HepG2 (cell line): ENCODE measurements around the gene MRPL14. TPM values are rescaled to one million over a fixed set of nuclear protein-coding genes. Genes with fewer than 3 reads are reported as not detected.

ENCODE experiments used
- ARID5B ChIP-seq: IDR thresholded peaks from 2 replicates; pipeline ENCODE4 v1.4.0; 2020; ENCODE audit warnings: mild to moderate bottlenecking, missing genetic modification reagents
- BCL6 ChIP-seq: IDR thresholded peaks from 2 replicates; pipeline ENCODE4 v1.6.1; 2016; ENCODE audit warnings: missing genetic modification reagents, missing compliant biosample characterization
- ELF1 ChIP-seq: sonication (generic); formaldehyde crosslinking; IDR thresholded peaks from 2 replicates; pipeline ENCODE4 v1.4.0; 2020; ENCODE audit warnings: missing genetic modification reagents
- EP300 ChIP-seq, 3 experiments: sonication (generic) in 1 of 3; formaldehyde crosslinking in 1 of 3; IDR thresholded peaks; 2 replicates each; pipeline versions ENCODE4 v1.5.1 to v1.6.1; 2011 to 2020; ENCODE audit warnings: low read depth in 2 of 3, low read length in 2 of 3, borderline replicate concordance in 1 of 3, improper control_type of control experiment in 1 of 3, mild to moderate bottlenecking in 1 of 3, missing genetic modification reagents in 1 of 3, moderate library complexity in 1 of 3
- GFI1 ChIP-seq: sonication (generic); formaldehyde crosslinking; IDR thresholded peaks from 2 replicates; pipeline ENCODE4 v1.5.0; 2020; ENCODE audit warnings: missing genetic modification reagents, mild to moderate bottlenecking, borderline replicate concordance
- HDAC2 ChIP-seq: sonication (generic); formaldehyde crosslinking; IDR thresholded peaks from 2 replicates; pipeline ENCODE4 v1.4.0; 2020; ENCODE audit warnings: missing genetic modification reagents
- ISL2 ChIP-seq: sonication (generic); formaldehyde crosslinking; IDR thresholded peaks from 2 replicates; pipeline ENCODE4 v1.5.0; 2020; ENCODE audit warnings: missing genetic modification reagents
- MATR3 ChIP-seq: sonication (generic); formaldehyde crosslinking; IDR thresholded peaks from 2 replicates; pipeline ENCODE4 v1.4.0; 2020; ENCODE audit warnings: missing genetic modification reagents
- MED1 ChIP-seq: sonication (generic); formaldehyde crosslinking; IDR thresholded peaks from 2 replicates; pipeline ENCODE4 v1.4.0; 2020; ENCODE audit warnings: missing genetic modification reagents
- PAX8 ChIP-seq: sonication (generic); formaldehyde crosslinking; IDR thresholded peaks from 2 replicates; pipeline ENCODE4 v1.8.0; 2022; ENCODE audit warnings: mild to moderate bottlenecking, missing genetic modification reagents, borderline replicate concordance
- PRMT3 ChIP-seq: sonication (generic); formaldehyde crosslinking; IDR thresholded peaks from 2 replicates; pipeline ENCODE4 v1.8.1; 2022; ENCODE audit warnings: low read depth, mild to moderate bottlenecking, moderate library complexity, missing genetic modification reagents, borderline replicate concordance
- THRA ChIP-seq: sonication (generic); formaldehyde crosslinking; IDR thresholded peaks from 2 replicates; pipeline ENCODE4 v1.4.0; 2020; ENCODE audit warnings: missing genetic modification reagents, borderline replicate concordance
- U2AF1 ChIP-seq: fragments of 200-400 bp; formaldehyde crosslinking; optimal IDR thresholded peaks from 2 replicates; pipeline ENCODE3; 2017; ENCODE audit warnings: mild to moderate bottlenecking, low read depth, low read length
- ZKSCAN5 ChIP-seq: sonication (generic); formaldehyde crosslinking; IDR thresholded peaks from 2 replicates; pipeline ENCODE4 v1.5.1; 2020; ENCODE audit warnings: mild to moderate bottlenecking, missing genetic modification reagents
- ZNF382 ChIP-seq: sonication (generic); formaldehyde crosslinking; IDR thresholded peaks from 2 replicates; pipeline ENCODE4 v1.5.0; 2020; ENCODE audit warnings: missing genetic modification reagents, mild to moderate bottlenecking, borderline replicate concordance
- ZNF484 ChIP-seq: sonication (generic); formaldehyde crosslinking; IDR thresholded peaks from 2 replicates; pipeline ENCODE4 v1.5.1; 2020; ENCODE audit warnings: mild to moderate bottlenecking, low read depth, missing genetic modification reagents, borderline replicate concordance
- ZNF7 ChIP-seq: IDR thresholded peaks from 2 replicates; pipeline ENCODE4 v1.6.1; 2016; ENCODE audit warnings: missing biosample characterization, missing genetic modification reagents
- ZNF784 ChIP-seq: sonication (generic); formaldehyde crosslinking; IDR thresholded peaks from 2 replicates; pipeline ENCODE4 v1.5.1; 2020; ENCODE audit warnings: missing genetic modification reagents, mild to moderate bottlenecking, borderline replicate concordance
- ZNF792 ChIP-seq: IDR thresholded peaks from 2 replicates; pipeline ENCODE4 v1.6.1; 2016
- polyA plus RNA-seq, 8 experiments: library from polyadenylated mRNA; depleted of rRNA in 3 of 8; stranded (reverse) in 7 of 8; unstranded in 1 of 8; fragments of >200 nt; fragmentation: Illumina TruSeq in 4 of 8; extraction: Trizol in 4 of 8; gene quantifications; 2 replicates each; pipeline versions ENCODE4 v1.2.1 to v1.2.3, GENCODE V29; 2011 to 2016; ENCODE audit warnings: low read depth in 4 of 8, missing spikeins in 1 of 8, mixed read lengths in 1 of 8; ENCODE audit not compliant: insufficient read depth in 1 of 8
- total RNA-seq, 5 experiments: library from RNA; depleted of rRNA; stranded (reverse); fragments of >200 nt; fragmentation: Illumina TruSeq; extraction: Trizol; gene quantifications; 2 replicates each; pipeline ENCODE4 v1.2.3, GENCODE V29; 2016; ENCODE audit warnings: low read depth in 1 of 5
- TF ChIP-seq, protein P1 (sequence below): sonication (generic); IDR thresholded peaks from 2 replicates; pipeline ENCODE4 v1.6.1; 2016; ENCODE audit warnings: low read depth, borderline replicate concordance
- TF ChIP-seq, protein P2 (sequence below): sonication (generic); formaldehyde crosslinking; IDR thresholded peaks from 2 replicates; pipeline ENCODE4 v1.4.0; 2020; ENCODE audit warnings: missing genetic modification reagents, borderline replicate concordance

MRPL14 gene
- total and polyA plus RNA-seq, 2 of the 13 experiments (the other 11 are each of a cell fraction or from before 2014, with no cell fraction given) = 157 to 178 TPM

DNA sequence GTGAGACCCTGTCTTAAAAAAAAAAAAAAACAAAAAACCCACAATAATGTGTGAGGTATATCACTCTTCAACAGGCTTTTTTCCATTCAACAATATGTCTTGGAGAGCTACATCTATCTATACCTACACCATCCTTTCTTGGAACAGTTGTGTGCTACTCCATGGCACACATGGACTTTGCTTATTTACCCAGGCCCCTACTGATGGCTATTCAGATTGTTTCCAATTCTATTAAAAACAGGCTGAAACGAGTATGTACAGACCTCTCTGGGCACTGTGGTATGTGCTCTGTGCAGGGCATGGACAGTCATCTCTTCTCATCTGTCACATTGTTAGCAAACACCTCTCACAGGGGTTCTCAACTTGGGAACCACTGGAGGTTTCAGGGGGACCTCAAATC, 28.1 kb downstream of the MRPL14 start (continued):
- TF ChIP-seq ZNF784 = no peak
- TF ChIP-seq, protein P1, sequence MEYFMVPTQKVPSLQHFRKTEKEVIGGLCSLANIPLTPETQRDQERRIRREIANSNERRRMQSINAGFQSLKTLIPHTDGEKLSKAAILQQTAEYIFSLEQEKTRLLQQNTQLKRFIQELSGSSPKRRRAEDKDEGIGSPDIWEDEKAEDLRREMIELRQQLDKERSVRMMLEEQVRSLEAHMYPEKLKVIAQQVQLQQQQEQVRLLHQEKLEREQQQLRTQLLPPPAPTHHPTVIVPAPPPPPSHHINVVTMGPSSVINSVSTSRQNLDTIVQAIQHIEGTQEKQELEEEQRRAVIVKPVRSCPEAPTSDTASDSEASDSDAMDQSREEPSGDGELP = no peak
- no peak for TF ChIP-seq ELF1 (CRISPR knock-in tag)
- TF ChIP-seq ZKSCAN5 = no peak
- no peak for TF ChIP-seq EP300 (IDR thresholded peaks at IDR 0.05; ENCODE audit: low read depth in 2 of 2, low read length in 2 of 2)
- no peak for TF ChIP-seq EP300 (CRISPR knock-in tag; IDR thresholded peaks at IDR 0.05; ENCODE audit: borderline replicate concordance)
- TF ChIP-seq THRA (CRISPR knock-in tag) = no peak
- no peak for TF ChIP-seq MED1 (CRISPR knock-in tag)
- TF ChIP-seq, protein P2, sequence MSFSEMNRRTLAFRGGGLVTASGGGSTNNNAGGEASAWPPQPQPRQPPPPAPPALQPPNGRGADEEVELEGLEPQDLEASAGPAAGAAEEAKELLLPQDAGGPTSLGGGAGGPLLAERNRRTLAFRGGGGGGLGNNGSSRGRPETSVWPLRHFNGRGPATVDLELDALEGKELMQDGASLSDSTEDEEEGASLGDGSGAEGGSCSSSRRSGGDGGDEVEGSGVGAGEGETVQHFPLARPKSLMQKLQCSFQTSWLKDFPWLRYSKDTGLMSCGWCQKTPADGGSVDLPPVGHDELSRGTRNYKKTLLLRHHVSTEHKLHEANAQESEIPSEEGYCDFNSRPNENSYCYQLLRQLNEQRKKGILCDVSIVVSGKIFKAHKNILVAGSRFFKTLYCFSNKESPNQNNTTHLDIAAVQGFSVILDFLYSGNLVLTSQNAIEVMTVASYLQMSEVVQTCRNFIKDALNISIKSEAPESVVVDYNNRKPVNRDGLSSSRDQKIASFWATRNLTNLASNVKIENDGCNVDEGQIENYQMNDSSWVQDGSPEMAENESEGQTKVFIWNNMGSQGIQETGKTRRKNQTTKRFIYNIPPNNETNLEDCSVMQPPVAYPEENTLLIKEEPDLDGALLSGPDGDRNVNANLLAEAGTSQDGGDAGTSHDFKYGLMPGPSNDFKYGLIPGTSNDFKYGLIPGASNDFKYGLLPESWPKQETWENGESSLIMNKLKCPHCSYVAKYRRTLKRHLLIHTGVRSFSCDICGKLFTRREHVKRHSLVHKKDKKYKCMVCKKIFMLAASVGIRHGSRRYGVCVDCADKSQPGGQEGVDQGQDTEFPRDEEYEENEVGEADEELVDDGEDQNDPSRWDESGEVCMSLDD (CRISPR knock-in tag) = no peak
- TF ChIP-seq ZNF484 (CRISPR knock-in tag) = no peak
- TF ChIP-seq GFI1 (CRISPR knock-in tag) = peak; percentile 39; the same call in 1 of the 2 replicates
- TF ChIP-seq ZNF382 (CRISPR knock-in tag) = no peak
- TF ChIP-seq BCL6 = peak; percentile 48; the same call in 1 of the 2 replicates
- peak; percentile 59 for TF ChIP-seq ARID5B
- peak; percentile 57; the same call in 1 of the 2 replicates for TF ChIP-seq ZNF792 (CRISPR knock-in tag)
- TF ChIP-seq ZNF7 (CRISPR knock-in tag) = no peak
- TF ChIP-seq ISL2 (CRISPR knock-in tag) = 0 out of 2 replicates have a peak, but pooled peaks have one; percentile 18
- no peak for TF ChIP-seq PRMT3 (CRISPR knock-in tag)
- no peak for TF ChIP-seq PAX8 (CRISPR knock-in tag)
- no peak for TF ChIP-seq MATR3 (CRISPR knock-in tag)
- peak; percentile 42; the same call in 1 of the 2 replicates for TF ChIP-seq HDAC2 (CRISPR knock-in tag)
- TF ChIP-seq U2AF1 = no peak
